GM21825 (cell line): Measurements from ENCODE around the gene RAB11FIP5.
"Not testable (repeated sequence)": the region's sequence is repeated elsewhere in the genome, so short reads cannot be mapped to it uniquely, and the experiment has no call there.

Experiments
- ATAC-seq: cut with Tn5 transposase; IDR thresholded peaks from one replicate; pipeline ENCODE4 v1.9.1; 2021; ENCODE audit warnings: mild to moderate bottlenecking, moderate library complexity; ENCODE audit not compliant: unreplicated experiment

The RAB11FIP5 gene

DNA sequence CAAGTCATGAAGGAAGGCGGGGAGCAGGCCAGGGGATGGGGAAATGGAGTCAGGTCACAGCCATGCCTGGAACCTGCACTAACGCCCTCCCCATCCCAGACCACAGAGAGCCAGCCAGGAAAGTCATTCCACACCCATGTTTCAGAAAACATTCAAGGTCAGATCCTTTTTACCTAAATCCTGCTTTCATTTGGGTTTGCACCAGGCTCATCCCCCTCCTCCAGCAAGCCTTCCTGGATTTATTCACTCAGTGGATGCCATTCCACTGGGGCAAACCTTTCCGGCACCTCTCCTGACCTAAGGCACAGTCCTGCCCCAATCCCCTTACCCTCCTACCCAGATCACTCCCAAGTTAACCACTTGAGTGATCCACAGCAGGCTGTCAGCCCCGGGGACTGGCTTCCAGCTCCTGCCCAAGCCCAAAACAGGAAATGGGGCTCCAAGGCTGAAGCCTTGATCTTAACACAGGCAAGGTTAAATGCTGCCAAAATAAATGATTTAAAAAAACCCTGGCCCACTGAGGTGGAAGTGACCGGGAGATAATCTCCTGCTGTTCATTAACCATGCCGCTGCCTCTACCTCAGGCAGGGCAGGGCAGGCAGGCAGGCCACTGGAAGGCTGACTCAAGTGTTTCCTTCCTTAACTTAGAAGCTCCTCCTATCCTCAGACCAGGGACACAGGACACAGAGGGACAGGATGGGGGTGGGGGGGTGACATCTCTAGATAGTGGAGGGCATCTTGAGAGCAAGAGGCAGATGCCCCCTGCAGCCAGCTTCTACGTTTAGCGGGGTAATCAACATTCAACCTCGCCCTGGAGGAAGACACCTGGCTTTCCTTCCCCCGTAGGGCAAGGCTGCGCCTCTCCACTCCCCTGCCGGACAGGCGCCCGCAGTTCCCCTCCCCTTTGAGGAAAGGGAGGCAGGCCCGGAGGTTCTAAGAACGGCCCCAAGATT, 1.4 kb downstream of the RAB11FIP5 start:
- no peak for ATAC-seq

- ATAC-seq, result no peak
Observed at GRCh38 chr2:73110168-73111072, 2.3 kb downstream of the RAB11FIP5 start.

DNA sequence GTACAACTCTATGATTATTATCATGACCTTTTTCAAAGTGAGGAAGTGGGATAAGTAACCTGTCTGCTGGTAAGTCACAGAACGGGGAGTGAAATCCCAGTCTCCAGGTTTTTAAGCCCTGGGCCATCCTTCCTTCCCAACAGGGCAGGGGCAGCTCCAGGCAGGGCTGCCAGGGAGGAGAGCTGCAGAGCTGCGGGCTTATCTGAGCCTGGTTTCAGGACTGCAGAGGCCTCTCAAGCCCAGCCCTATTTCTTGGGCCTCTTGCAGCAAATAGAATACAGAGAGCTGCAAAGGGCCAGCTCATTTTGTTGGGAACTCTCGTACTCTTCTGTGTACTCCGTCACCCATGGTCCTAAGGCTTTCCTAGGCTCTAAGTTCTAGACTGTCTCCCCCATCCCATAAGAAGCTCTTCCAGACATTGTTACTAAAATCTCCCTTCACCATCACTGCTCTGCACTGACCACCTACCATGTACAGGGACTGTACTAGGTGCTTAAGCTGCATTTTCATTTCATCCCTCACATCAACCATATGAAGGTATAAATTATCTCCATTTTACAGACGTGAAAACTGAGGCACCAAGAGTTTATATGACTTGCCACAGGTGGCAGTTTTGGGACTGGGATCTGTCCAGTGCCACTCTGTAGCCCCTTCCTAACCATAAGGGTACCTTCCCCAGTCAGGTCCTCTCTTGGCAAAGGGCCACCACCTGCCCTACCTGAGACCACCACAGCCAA, 3.1 kb downstream of the RAB11FIP5 start:
- ATAC-seq, result no peak

DNA sequence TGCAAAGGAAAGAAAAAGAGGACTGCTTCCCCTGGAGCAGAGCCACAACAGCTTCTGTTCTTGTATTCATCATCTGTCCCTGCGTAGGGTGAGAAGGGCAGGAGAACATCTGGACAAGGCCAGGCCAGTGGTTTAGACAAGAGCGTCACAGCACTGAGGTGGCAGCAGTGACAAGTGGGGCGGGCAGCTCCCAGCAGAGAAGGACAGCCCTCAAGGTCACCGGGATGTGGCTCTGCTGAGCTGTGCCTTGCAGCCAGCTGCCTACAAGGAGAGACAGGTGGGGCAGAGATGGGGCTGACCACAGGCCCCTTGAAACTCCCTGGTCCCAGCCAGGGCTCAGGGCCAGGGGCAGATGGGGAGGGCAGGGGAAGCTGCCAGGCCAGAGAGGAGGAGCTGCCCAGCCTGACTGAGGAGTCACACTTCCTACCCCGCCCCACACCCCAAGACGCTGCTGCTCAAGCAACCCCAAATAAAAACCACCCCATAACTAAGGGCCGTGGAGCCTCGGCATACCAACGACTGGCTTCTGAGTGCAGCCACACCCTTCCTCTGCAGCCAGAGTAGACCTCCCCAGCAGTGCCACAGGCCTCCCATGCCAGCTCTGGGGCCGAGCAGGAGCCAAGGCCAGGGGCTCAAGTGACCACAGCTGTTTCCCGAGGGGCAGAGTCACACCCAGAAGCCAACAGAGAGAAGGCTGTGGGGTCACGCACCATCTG, 5.4 kb downstream of the RAB11FIP5 start:
- ATAC-seq, result no peak

- ATAC-seq, result no peak
Observed at GRCh38 chr2:73106791-73107190, 6.0 kb downstream of the RAB11FIP5 start.

- no peak for ATAC-seq
Observed at GRCh38 chr2:73105511-73105971, 7.2 kb downstream of the RAB11FIP5 start.

DNA sequence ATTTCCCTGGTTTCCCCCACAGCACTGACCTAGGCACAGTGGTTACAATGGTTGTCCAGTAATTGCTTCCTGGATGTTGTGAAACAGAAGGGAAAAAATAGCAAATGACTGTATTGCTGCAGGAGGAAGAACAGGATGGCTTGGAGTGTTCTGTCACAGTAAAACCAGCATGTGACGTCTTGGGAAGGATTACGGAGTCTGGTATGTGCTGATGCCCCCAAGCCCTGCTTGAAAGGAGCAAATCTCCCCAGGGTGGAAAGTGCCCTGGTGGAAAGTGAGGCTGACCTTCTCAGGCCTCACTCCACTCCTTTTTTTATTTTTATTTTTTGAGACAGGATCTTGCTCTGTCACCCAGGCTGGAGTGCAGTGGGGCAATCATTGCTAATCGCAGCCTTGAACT, 7.8 kb downstream of the RAB11FIP5 start:
- no peak for ATAC-seq

GRCh38 chr2:73103018-73103542, 9.7 kb downstream of the RAB11FIP5 start:
- ATAC-seq, result no peak

DNA sequence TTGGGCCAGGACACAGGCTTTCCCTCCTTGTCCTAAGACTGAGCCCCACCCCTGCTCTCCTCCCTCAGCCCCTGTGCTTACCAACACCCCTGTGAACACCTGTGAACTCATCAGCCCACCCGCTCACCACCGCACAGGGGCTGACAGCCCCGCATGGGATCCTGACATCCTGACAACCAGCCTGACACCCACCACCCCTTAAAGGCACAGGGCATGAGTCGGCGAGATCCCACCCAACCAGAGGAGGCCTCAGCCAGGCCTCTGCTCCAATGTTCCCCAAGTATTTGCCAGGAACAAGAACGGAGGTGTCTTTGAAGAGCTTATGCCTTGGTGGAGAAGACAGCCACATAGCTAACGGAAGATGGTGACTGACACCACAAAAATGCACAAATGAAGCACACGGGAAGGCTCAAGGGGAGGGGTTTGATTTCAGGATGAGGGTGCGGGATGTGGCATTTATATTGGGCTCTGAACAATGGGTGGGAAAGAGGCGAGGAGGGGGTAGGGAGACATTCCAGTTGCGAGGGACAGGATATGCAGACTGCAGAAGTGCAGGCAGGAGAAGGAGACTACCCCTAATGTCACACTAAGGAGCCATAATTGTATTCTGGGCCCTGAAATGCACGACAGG, 11.0 kb downstream of the RAB11FIP5 start:
- no peak for ATAC-seq

GRCh38 chr2:73100956-73101355, 11.8 kb downstream of the RAB11FIP5 start:
- ATAC-seq, result no peak

- ATAC-seq, result no peak
Observed at GRCh38 chr2:73099486-73099885, 13.3 kb downstream of the RAB11FIP5 start.

GRCh38 chr2:73095910-73096309, 16.8 kb downstream of the RAB11FIP5 start:
- ATAC-seq, result no peak

- ATAC-seq, result not testable (repeated sequence)
Observed at GRCh38 chr2:73093601-73094218, 19.0 kb downstream of the RAB11FIP5 start.

DNA sequence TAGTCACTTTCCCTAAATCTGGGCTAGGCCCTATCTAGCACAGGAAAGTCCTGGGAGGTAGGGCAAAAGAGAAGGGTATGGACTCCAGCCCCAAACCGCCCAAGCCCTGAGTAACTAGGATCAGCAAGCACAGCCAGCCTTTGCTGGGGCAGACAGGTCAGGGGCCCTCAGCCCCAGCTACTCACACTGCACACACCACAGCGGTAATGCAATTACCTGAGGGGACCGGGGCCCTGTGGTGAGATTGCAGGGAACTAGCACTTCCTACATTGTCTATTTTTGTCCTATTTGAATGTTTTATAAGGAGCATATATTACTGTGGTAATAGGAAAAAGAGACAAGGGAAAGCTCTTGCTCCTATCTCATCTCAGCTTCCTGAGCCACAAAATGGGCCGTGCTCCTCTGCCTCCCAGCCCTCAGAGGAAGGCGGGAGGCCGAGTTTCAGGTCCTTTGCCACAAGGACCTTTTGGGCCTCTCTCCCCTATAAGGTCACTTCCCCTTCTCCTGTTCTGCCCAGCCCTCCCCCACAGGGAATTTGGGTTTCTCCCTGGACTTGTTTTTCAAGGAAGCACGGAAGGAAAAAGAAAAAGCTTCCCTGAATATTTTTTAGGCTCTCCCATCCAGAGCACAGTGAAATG, 20.5 kb downstream of the RAB11FIP5 start:
- ATAC-seq, result no peak

- no peak for ATAC-seq
Observed at GRCh38 chr2:73091696-73092095, 21.1 kb downstream of the RAB11FIP5 start.

DNA sequence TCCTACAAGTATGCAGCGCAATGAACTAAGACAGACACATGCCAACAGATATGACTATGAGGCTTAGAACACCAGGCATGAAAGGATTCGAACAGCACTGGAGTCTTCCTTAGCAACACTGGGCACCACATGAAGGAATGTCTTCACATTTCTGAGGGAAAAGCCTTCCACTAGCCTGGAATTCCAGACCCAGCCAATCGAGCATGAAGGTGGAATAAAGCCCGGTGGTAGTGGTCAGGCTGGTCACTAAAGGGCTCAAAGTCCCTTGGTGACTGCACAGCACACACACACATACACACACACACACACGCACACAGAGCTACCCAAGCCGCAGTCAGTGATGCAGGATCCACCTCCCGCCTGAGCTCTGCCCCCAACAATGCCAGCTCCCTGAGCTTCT, 21.6 kb downstream of the RAB11FIP5 start:
- no peak for ATAC-seq

- no peak for ATAC-seq
Observed at GRCh38 chr2:73089270-73090030, 23.3 kb downstream of the RAB11FIP5 start.

DNA sequence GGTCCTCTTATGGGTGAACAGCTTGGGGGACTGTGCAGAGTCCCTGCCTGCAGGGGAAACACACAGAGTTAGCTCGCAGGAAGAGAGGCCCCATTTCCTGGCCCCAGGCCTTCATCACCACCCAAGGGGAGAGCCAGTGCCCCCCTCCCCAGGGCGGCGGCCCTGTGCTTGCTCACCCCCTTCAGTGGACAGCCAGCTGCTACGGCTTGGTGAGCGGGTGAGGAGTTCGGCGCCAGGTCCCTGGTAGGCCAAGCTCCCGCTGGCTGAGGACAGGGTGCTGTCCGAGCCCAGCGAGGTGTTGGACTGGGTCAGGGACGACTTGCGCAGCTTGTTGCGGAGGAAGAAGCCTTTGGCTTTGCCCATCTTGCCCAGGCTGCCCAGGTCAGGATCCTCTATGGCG, 24.0 kb downstream of the RAB11FIP5 start:
- no peak for ATAC-seq
